GM23338 (cell line): ENCODE measurements around the gene EFR3B. TPM values are rescaled to one million over a fixed set of nuclear protein-coding genes. Genes with fewer than 3 reads are reported as not detected.

Source experiments
- ATAC-seq: fragments of 200-7000 bp; cut with Tn5 transposase; 3 replicates; pipeline ENCODE4 v1.9.1; 2020
- DNase-seq: peaks from one replicate; pipeline ENCODE4 v3.0.0-alpha.2; 2015; ENCODE audit warnings: low spot score
- H2AFZ ChIP-seq: fragments of 200-600 bp; sonication (generic); 2 replicates; pipeline ENCODE4 v1.8.0; 2016; ENCODE audit warnings: antibody characterized with exemption, mild to moderate bottlenecking, moderate library complexity
- H3F3A ChIP-seq: fragments of 200-600 bp; sonication (generic); replicated peaks from 2 replicates; pipeline ENCODE4 v1.8.0; 2017; ENCODE audit warnings: antibody characterized with exemption, mixed run types, low read depth
- H3K27ac ChIP-seq: fragments of 200-600 bp; sonication (generic); 2 replicates; pipeline ENCODE4 v1.6.1; 2016; ENCODE audit warnings: low read depth
- H3K27me3 ChIP-seq: fragments of 200-600 bp; sonication (generic); 2 replicates; pipeline ENCODE4 v1.8.0; 2016; ENCODE audit warnings: mild to moderate bottlenecking, mixed run types, moderate library complexity; ENCODE audit not compliant: insufficient read depth
- H3K36me3 ChIP-seq: fragments of 200-600 bp; sonication (generic); 2 replicates; pipeline ENCODE4 v1.8.0; 2016; ENCODE audit warnings: mild to moderate bottlenecking; ENCODE audit not compliant: insufficient read depth
- H3K4me1 ChIP-seq: fragments of 200-600 bp; sonication (generic); 2 replicates; pipeline ENCODE4 v1.8.0; 2016; ENCODE audit warnings: mild to moderate bottlenecking, moderate library complexity; ENCODE audit not compliant: insufficient read depth
- H3K4me2 ChIP-seq: fragments of 200-600 bp; sonication (generic); 2 replicates; pipeline ENCODE4 v1.7.1; 2017; ENCODE audit warnings: mixed run types
- H3K4me3 ChIP-seq: fragments of 200-600 bp; sonication (generic); 2 replicates; pipeline ENCODE4 v1.6.1; 2016; ENCODE audit warnings: mixed run types
- H3K79me2 ChIP-seq: fragments of 200-600 bp; sonication (generic); replicated peaks from 2 replicates; pipeline ENCODE4 v1.8.0; 2017; ENCODE audit warnings: mild to moderate bottlenecking; ENCODE audit not compliant: insufficient read depth
- H3K9me2 ChIP-seq: fragments of 200-600 bp; sonication (generic); 2 replicates; pipeline ENCODE4 v1.8.0; 2017; ENCODE audit not compliant: insufficient read depth
- H4K20me1 ChIP-seq: fragments of 200-600 bp; sonication (generic); replicated peaks from 2 replicates; pipeline ENCODE4 v1.8.0; 2017; ENCODE audit warnings: mild to moderate bottlenecking; ENCODE audit not compliant: insufficient read depth
- H3K27ac Mint-ChIP-seq: 2 replicates; pipeline ENCODE4 v1.8.0; 2020; ENCODE audit warnings: inconsistent platforms, mild to moderate bottlenecking, moderate library complexity, mixed read lengths
- H3K27me3 Mint-ChIP-seq: 3 replicates; pipeline ENCODE4 v1.8.0; 2022; ENCODE audit warnings: low read depth, mild to moderate bottlenecking, moderate library complexity, mixed read lengths, inconsistent platforms; ENCODE audit not compliant: insufficient read depth, poor library complexity
- H3K36me3 Mint-ChIP-seq: 3 replicates; pipeline ENCODE4 v1.8.0; 2021; ENCODE audit warnings: low read depth, mild to moderate bottlenecking, inconsistent platforms, moderate library complexity, mixed read lengths
- H3K4me1 Mint-ChIP-seq: 3 replicates; pipeline ENCODE4 v1.8.0; 2020; ENCODE audit warnings: mild to moderate bottlenecking, inconsistent platforms, mixed read lengths
- H3K4me3 Mint-ChIP-seq: 3 replicates; pipeline ENCODE4 v1.8.0; 2021; ENCODE audit warnings: moderate library complexity, mild to moderate bottlenecking, inconsistent platforms, mixed read lengths
- H3K9me3 Mint-ChIP-seq: 3 replicates; pipeline ENCODE4 v1.8.0; 2020; ENCODE audit warnings: moderate library complexity, mild to moderate bottlenecking, inconsistent platforms, mixed read lengths
- CREB1 ChIP-seq: fragments of 250-450 bp; sonication (Bioruptor Pico); IDR thresholded peaks from 2 replicates; pipeline ENCODE4 v1.5.0; 2020; ENCODE audit warnings: low read depth, mild to moderate bottlenecking, moderate library complexity
- CTCF ChIP-seq, 2 experiments: fragments of 200-600 bp in 1 of 2; sonication (generic) in 1 of 2; conservative IDR thresholded peaks; 2 replicates each; pipeline versions ENCODE4 v1.5.1 to v1.6.1; 2016 to 2017; ENCODE audit warnings: antibody characterized with exemption in 2 of 2, low read depth in 2 of 2, mild to moderate bottlenecking in 2 of 2, moderate library complexity in 1 of 2
- EZH2 ChIP-seq: fragments of 200-600 bp; sonication (generic); IDR thresholded peaks from one replicate; pipeline ENCODE4 v1.8.0; 2017; ENCODE audit warnings: antibody characterized with exemption, mild to moderate bottlenecking, low read depth; ENCODE audit not compliant: unreplicated experiment
- EZH2phosphoT487 ChIP-seq: fragments of 200-600 bp; sonication (generic); IDR thresholded peaks from one replicate; pipeline ENCODE4 v1.8.1; 2018; ENCODE audit warnings: antibody characterized with exemption; ENCODE audit not compliant: unreplicated experiment
- JUNB ChIP-seq: IDR thresholded peaks from one replicate; pipeline ENCODE4 v1.6.1; 2016; ENCODE audit warnings: antibody characterized with exemption; ENCODE audit not compliant: unreplicated experiment
- NANOG ChIP-seq: IDR thresholded peaks from 2 replicates; pipeline ENCODE4 v1.6.1; 2016; ENCODE audit warnings: antibody characterized with exemption, borderline replicate concordance
- POLR2AphosphoS5 ChIP-seq: IDR thresholded peaks from 2 replicates; pipeline ENCODE4 v1.6.1; 2016; ENCODE audit warnings: antibody characterized with exemption, low read depth
- STAT1 ChIP-seq: IDR thresholded peaks from one replicate; pipeline ENCODE4 v1.6.1; 2016; ENCODE audit warnings: antibody characterized with exemption; ENCODE audit not compliant: unreplicated experiment
- ZNF114 ChIP-seq: fragments of 250-450 bp; sonication (Bioruptor Pico); IDR thresholded peaks from 2 replicates; pipeline ENCODE4 v1.5.0; 2020; ENCODE audit warnings: mild to moderate bottlenecking, moderate library complexity
- ZNF331 ChIP-seq: fragments of 250-450 bp; sonication (Bioruptor Pico); IDR thresholded peaks from 2 replicates; pipeline ENCODE4 v1.5.0; 2020; ENCODE audit warnings: low read depth, mild to moderate bottlenecking, moderate library complexity
- ZNF462 ChIP-seq: fragments of 250-450 bp; sonication (Bioruptor Pico); IDR thresholded peaks from 2 replicates; pipeline ENCODE4 v1.5.0; 2020; ENCODE audit warnings: mild to moderate bottlenecking, moderate library complexity
- polyA plus RNA-seq: library from polyadenylated mRNA; unstranded; fragments of >200 nt; fragmentation: Nextera tagmentation; extraction: Ambion mirVana; gene quantifications from 2 replicates; pipeline ENCODE4 v1.2.1, GENCODE V29; 2016
- total RNA-seq: library from RNA; depleted of rRNA; stranded (reverse); fragments of >200 nt; shearing (Covaris generic); gene quantifications from 2 replicates; pipeline ENCODE4 v1.2.3, GENCODE V29; 2014
- TF ChIP-seq, protein P1 (sequence below): IDR thresholded peaks from 2 replicates; pipeline ENCODE4 v1.6.1; 2016; ENCODE audit warnings: antibody characterized with exemption
- TF ChIP-seq, protein P2 (sequence below): IDR thresholded peaks from one replicate; pipeline ENCODE4 v1.6.1; 2018; ENCODE audit warnings: antibody characterized with exemption; ENCODE audit not compliant: unreplicated experiment

EFR3B gene
- total and polyA plus RNA-seq, 2 experiments from 2014 or later: 3.3 to 10.7 TPM

DNA sequence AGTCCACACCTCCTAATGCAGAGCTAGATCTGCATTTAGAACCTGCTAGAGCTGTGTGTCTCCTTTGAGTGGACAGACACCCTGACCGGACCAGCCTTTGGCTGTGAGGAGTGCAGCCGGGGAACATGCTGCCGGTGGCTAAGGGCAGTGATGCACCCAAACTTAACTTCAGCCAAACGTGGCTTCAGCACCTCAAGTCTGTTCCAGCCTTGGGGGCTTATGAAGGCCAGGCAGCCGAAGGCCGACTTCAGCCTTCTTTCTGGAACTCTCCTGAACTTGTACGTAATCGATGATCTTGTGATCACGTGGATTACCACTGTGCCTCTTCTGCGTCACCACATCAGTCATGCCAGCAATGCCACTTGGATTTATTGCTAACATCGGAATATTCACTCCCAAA is 77.4 kb downstream of the EFR3B start:
- 0 out of 2 replicates have a peak, but pooled peaks cover 3% of the 10 kb centered on the region for H3K9me2 ChIP-seq
- ATAC-seq (no peak), DNase-seq (no peak)
- no peaks in the 10 kb centered on the region for H3K79me2 ChIP-seq
- Mint-ChIP-seq H3K9me3 (no peaks in the 10 kb centered on the region), H3K27me3 (no peaks in the 10 kb centered on the region), H3K4me1 (no peaks in the 10 kb centered on the region), H3K27ac (no peak overlapping the region), H3K36me3 (peaks cover 4% of the 10 kb centered on the region; the same call in 2 of the 3 replicates), H3K4me3 (no peak overlapping the region)
- no peak overlapping the region for H2AFZ ChIP-seq
- H3K4me3 ChIP-seq: no peak overlapping the region
- TF ChIP-seq, protein P1, sequence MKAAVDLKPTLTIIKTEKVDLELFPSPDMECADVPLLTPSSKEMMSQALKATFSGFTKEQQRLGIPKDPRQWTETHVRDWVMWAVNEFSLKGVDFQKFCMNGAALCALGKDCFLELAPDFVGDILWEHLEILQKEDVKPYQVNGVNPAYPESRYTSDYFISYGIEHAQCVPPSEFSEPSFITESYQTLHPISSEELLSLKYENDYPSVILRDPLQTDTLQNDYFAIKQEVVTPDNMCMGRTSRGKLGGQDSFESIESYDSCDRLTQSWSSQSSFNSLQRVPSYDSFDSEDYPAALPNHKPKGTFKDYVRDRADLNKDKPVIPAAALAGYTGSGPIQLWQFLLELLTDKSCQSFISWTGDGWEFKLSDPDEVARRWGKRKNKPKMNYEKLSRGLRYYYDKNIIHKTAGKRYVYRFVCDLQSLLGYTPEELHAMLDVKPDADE: no peak
- no peak for TF ChIP-seq EZH2phosphoT487
- no peak for TF ChIP-seq ZNF462 (CRISPR knock-in tag)
- TF ChIP-seq CREB1: no peak
- no peak for TF ChIP-seq EZH2
- no peak for TF ChIP-seq STAT1
- TF ChIP-seq CTCF (conservative IDR thresholded peaks at IDR 0.05; ENCODE audit: low read depth in 2 of 2): no peak
- no peak for TF ChIP-seq ZNF114
- no peak for TF ChIP-seq JUNB
- TF ChIP-seq ZNF331 (CRISPR knock-in tag): no peak
- no peak for TF ChIP-seq NANOG
- TF ChIP-seq, protein P2, sequence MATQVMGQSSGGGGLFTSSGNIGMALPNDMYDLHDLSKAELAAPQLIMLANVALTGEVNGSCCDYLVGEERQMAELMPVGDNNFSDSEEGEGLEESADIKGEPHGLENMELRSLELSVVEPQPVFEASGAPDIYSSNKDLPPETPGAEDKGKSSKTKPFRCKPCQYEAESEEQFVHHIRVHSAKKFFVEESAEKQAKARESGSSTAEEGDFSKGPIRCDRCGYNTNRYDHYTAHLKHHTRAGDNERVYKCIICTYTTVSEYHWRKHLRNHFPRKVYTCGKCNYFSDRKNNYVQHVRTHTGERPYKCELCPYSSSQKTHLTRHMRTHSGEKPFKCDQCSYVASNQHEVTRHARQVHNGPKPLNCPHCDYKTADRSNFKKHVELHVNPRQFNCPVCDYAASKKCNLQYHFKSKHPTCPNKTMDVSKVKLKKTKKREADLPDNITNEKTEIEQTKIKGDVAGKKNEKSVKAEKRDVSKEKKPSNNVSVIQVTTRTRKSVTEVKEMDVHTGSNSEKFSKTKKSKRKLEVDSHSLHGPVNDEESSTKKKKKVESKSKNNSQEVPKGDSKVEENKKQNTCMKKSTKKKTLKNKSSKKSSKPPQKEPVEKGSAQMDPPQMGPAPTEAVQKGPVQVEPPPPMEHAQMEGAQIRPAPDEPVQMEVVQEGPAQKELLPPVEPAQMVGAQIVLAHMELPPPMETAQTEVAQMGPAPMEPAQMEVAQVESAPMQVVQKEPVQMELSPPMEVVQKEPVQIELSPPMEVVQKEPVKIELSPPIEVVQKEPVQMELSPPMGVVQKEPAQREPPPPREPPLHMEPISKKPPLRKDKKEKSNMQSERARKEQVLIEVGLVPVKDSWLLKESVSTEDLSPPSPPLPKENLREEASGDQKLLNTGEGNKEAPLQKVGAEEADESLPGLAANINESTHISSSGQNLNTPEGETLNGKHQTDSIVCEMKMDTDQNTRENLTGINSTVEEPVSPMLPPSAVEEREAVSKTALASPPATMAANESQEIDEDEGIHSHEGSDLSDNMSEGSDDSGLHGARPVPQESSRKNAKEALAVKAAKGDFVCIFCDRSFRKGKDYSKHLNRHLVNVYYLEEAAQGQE: no peak
- TF ChIP-seq POLR2AphosphoS5: no peak
- no peaks in the 10 kb centered on the region for H4K20me1 ChIP-seq
- H3K27ac ChIP-seq: no peak overlapping the region
- no peaks in the 10 kb centered on the region for H3F3A ChIP-seq
- H3K27me3 ChIP-seq: no peaks in the 10 kb centered on the region
- no peaks in the 10 kb centered on the region for H3K4me1 ChIP-seq
- no peaks in the 10 kb centered on the region for H3K36me3 ChIP-seq
- H3K4me2 ChIP-seq: no peak overlapping the region
